Measurements from ENCODE around the gene TPRX1. TPM values are rescaled to one million over a fixed set of nuclear protein-coding genes. Genes with fewer than 3 reads are reported as not detected.

TPRX1 gene
- total and polyA plus RNA-seq, 9 of the 15 experiments (the other 6 are each of a cell fraction or from before 2014, with no cell fraction given): not detected

GRCh38 chr19:47758443-47758804, 45.9 kb downstream of the TPRX1 start (continued):
- TF ChIP-seq, protein P1, sequence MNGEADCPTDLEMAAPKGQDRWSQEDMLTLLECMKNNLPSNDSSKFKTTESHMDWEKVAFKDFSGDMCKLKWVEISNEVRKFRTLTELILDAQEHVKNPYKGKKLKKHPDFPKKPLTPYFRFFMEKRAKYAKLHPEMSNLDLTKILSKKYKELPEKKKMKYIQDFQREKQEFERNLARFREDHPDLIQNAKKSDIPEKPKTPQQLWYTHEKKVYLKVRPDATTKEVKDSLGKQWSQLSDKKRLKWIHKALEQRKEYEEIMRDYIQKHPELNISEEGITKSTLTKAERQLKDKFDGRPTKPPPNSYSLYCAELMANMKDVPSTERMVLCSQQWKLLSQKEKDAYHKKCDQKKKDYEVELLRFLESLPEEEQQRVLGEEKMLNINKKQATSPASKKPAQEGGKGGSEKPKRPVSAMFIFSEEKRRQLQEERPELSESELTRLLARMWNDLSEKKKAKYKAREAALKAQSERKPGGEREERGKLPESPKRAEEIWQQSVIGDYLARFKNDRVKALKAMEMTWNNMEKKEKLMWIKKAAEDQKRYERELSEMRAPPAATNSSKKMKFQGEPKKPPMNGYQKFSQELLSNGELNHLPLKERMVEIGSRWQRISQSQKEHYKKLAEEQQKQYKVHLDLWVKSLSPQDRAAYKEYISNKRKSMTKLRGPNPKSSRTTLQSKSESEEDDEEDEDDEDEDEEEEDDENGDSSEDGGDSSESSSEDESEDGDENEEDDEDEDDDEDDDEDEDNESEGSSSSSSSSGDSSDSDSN (IDR thresholded peaks at IDR 0.05; ENCODE audit: borderline replicate concordance in 1 of 2, low read depth in 2 of 2, low read length in 2 of 2): no peak
- TF ChIP-seq RNF2 (IDR thresholded peaks at IDR 0.05): no peak
- TF ChIP-seq NFYB (IDR thresholded peaks at IDR 0.05; ENCODE audit: extremely low read depth, insufficient read length): no peak
- TF ChIP-seq SNIP1 (IDR thresholded peaks at IDR 0.05; ENCODE audit: low read depth): no peak
- TF ChIP-seq, protein P2, sequence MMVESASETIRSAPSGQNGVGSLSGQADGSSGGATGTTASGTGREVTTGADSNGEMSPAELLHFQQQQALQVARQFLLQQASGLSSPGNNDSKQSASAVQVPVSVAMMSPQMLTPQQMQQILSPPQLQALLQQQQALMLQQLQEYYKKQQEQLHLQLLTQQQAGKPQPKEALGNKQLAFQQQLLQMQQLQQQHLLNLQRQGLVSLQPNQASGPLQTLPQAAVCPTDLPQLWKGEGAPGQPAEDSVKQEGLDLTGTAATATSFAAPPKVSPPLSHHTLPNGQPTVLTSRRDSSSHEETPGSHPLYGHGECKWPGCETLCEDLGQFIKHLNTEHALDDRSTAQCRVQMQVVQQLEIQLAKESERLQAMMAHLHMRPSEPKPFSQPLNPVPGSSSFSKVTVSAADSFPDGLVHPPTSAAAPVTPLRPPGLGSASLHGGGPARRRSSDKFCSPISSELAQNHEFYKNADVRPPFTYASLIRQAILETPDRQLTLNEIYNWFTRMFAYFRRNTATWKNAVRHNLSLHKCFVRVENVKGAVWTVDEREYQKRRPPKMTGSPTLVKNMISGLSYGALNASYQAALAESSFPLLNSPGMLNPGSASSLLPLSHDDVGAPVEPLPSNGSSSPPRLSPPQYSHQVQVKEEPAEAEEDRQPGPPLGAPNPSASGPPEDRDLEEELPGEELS (CRISPR knock-in tag; IDR thresholded peaks at IDR 0.05; ENCODE audit: borderline replicate concordance): no peak
- TF ChIP-seq ARID1B (IDR thresholded peaks at IDR 0.05): no peak
- TF ChIP-seq TEAD4 (IDR thresholded peaks at IDR 0.05; ENCODE audit: low read length): no peak
- TF ChIP-seq TEAD4 (CRISPR knock-in tag; IDR thresholded peaks at IDR 0.05; ENCODE audit: borderline replicate concordance): no peak
- no peak for TF ChIP-seq HNRNPUL1 (IDR thresholded peaks at IDR 0.05; ENCODE audit: low read length)
- TF ChIP-seq NCOA1 (IDR thresholded peaks at IDR 0.05; ENCODE audit: low read depth): no peak
- no peak for TF ChIP-seq JUND (IDR thresholded peaks at IDR 0.05; ENCODE audit: borderline replicate concordance, low read depth, low read length)
- TF ChIP-seq JUND (tag; IDR thresholded peaks at IDR 0.05; ENCODE audit: borderline replicate concordance, low read depth, low read length): no peak
- no peak for TF ChIP-seq XRCC4 (IDR thresholded peaks at IDR 0.05; ENCODE audit: extremely low read depth, insufficient read depth, insufficient read length)
- no peak for TF ChIP-seq ZNF12 (CRISPR knock-in tag; IDR thresholded peaks at IDR 0.05)
- TF ChIP-seq, protein P3, sequence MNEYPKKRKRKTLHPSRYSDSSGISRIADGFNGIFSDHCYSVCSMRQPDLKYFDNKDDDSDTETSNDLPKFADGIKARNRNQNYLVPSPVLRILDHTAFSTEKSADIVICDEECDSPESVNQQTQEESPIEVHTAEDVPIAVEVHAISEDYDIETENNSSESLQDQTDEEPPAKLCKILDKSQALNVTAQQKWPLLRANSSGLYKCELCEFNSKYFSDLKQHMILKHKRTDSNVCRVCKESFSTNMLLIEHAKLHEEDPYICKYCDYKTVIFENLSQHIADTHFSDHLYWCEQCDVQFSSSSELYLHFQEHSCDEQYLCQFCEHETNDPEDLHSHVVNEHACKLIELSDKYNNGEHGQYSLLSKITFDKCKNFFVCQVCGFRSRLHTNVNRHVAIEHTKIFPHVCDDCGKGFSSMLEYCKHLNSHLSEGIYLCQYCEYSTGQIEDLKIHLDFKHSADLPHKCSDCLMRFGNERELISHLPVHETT (CRISPR knock-in tag; conservative IDR thresholded peaks at IDR 0.05 in 1 of 2, IDR thresholded peaks at IDR 0.05 in 1 of 2): no peak
- TF ChIP-seq ZNF644 (tag; IDR thresholded peaks at IDR 0.05; ENCODE audit: low read depth): no peak
- TF ChIP-seq NR2C2 (CRISPR knock-in tag; IDR thresholded peaks at IDR 0.05): no peak
- TF ChIP-seq NR2C2 (tag; IDR thresholded peaks at IDR 0.05): no peak
- no peak for TF ChIP-seq ZNF584 (CRISPR knock-in tag; IDR thresholded peaks at IDR 0.05; ENCODE audit: low read depth)
